Neural progenitor cell (in vitro differentiated cells): ENCODE results near the gene WAS.

Experiments used
- CTCF ChIP-seq: fragments of 200-600 bp; sonication (generic); IDR thresholded peaks from 2 replicates; pipeline ENCODE4 v1.5.1; 2017; ENCODE audit warnings: antibody characterized with exemption, mild to moderate bottlenecking
- EZH2phosphoT487 ChIP-seq: fragments of 200-600 bp; sonication (generic); IDR thresholded peaks from 2 replicates; pipeline ENCODE4 v1.6.1; 2017; ENCODE audit warnings: antibody characterized with exemption

GRCh38 chrX:48681539-48682183 lies 1.9 kb upstream of the WAS start:
- no peak for TF ChIP-seq CTCF
- TF ChIP-seq EZH2phosphoT487 = no peak
